HCT116 (cell line): ENCODE results near the gene ZMYND10. TPM values are rescaled to one million over a fixed set of nuclear protein-coding genes. Genes with fewer than 3 reads are reported as not detected.

ENCODE experiments used
- ATAC-seq: fragments of 200-7000 bp; cut with Tn5 transposase; 2 replicates; pipeline ENCODE4 v1.9.1; 2020; ENCODE audit warnings: mild to moderate bottlenecking, moderate library complexity
- BruUV-seq: library from RNA; stranded (reverse); fragments of 400-500 nt; replicated peaks from 2 replicates; lab custom pipeline; 2021; lab: Mats Ljungman, UMichigan
- CTCF ChIA-PET: fragments of 300-600 bp; sonication (Branson Sonifier 250); formaldehyde crosslinking; loops from one replicate; lab custom pipeline; 2021; ENCODE audit warnings: antibody characterized with exemption; lab: Charles Lee
- POLR2A ChIA-PET: fragments of 300-600, 350-600 bp; sonication (Branson Sonifier 250); formaldehyde crosslinking; loops from one replicate; lab custom pipeline; 2021; ENCODE audit warnings: antibody characterized with exemption; lab: Charles Lee
- RAD21 ChIA-PET, 2 experiments: fragments of 300-600 bp; sonication (Branson Sonifier 250); formaldehyde crosslinking; loops; one replicate each; lab custom pipeline; 2023; ENCODE audit warnings: low total read pairs in 2 of 2; ENCODE audit not compliant: uncharacterized antibody in 2 of 2, unreplicated experiment in 2 of 2, low non-redundant PET in 1 of 2; lab: Charles Lee
- DNase-seq: peaks from one replicate; pipeline ENCODE4 v3.0.0-alpha.2; 2010; ENCODE audit warnings: low read depth, low spot score
- H2AFZ ChIP-seq: fragments of 200-600 bp; shearing (Covaris generic), sonication (generic); 2 replicates; pipeline ENCODE4 v1.6.1; 2017; ENCODE audit warnings: low read depth, mixed run types, mixed read lengths, antibody characterized with exemption, low read length; ENCODE audit not compliant: poor library complexity, severe bottlenecking
- H3K27ac ChIP-seq: 2 replicates; pipeline ENCODE4 v1.5.1; 2012; ENCODE audit warnings: low read depth, low read length
- H3K27me3 ChIP-seq: fragments of 200-600 bp; sonication (generic); 2 replicates; pipeline ENCODE4 v1.6.1; 2016; ENCODE audit warnings: mixed run types, low read length, mixed read lengths; ENCODE audit not compliant: insufficient read depth
- H3K36me3 ChIP-seq, 2 experiments: fragments of 200-500 bp in 1 of 2; fragments of 200-600 bp in 1 of 2; sonication (Bioruptor generic) in 1 of 2; sonication (generic) in 1 of 2; 2 replicates each; pipeline versions ENCODE4 v1.5.1 to v1.6.1; 2014 to 2016; ENCODE audit warnings: low read length in 2 of 2, inconsistent platforms in 1 of 2, mixed read lengths in 1 of 2, mixed run types in 1 of 2; ENCODE audit not compliant: insufficient read depth in 2 of 2, control insufficient read depth in 1 of 2
- H3K4me1 ChIP-seq, 2 experiments: fragments of 200-600 bp in 1 of 2; sonication (generic) in 1 of 2; 2 replicates each; pipeline versions ENCODE4 v1.5.1 to v1.6.1; 2012 to 2017; ENCODE audit warnings: low read length in 2 of 2, inconsistent platforms in 1 of 2, mild to moderate bottlenecking in 1 of 2, mixed read lengths in 1 of 2, mixed run types in 1 of 2, moderate library complexity in 1 of 2; ENCODE audit not compliant: insufficient read depth in 2 of 2, control insufficient read depth in 1 of 2
- H3K4me2 ChIP-seq: fragments of 200-600 bp; sonication (generic); 2 replicates; pipeline ENCODE4 v1.6.1; 2017; ENCODE audit warnings: mixed run types, low read length, mixed read lengths
- H3K4me3 ChIP-seq, 2 experiments: fragments of 200-600 bp in 1 of 2; sonication (generic) in 1 of 2; replicated peaks in 1 of 2; 2 replicates each; pipeline ENCODE4 v1.5.1; 2011 to 2016; ENCODE audit warnings: low read length in 2 of 2, control low read depth in 1 of 2, low read depth in 1 of 2, mild to moderate bottlenecking in 1 of 2, mixed read lengths in 1 of 2, mixed run types in 1 of 2
- H3K79me2 ChIP-seq: fragments of 200-600 bp; sonication (generic); 2 replicates; pipeline ENCODE4 v1.6.1; 2017; ENCODE audit warnings: mild to moderate bottlenecking, mixed run types, low read length, moderate library complexity, mixed read lengths; ENCODE audit not compliant: insufficient read depth
- H3K9ac ChIP-seq: fragments of 200-600 bp; sonication (generic); 2 replicates; pipeline ENCODE4 v1.6.1; 2016; ENCODE audit warnings: low read length, mixed read lengths
- H3K9me2 ChIP-seq: fragments of 200-600 bp; sonication (generic), shearing (Covaris generic); 2 replicates; pipeline ENCODE4 v1.6.1; 2017; ENCODE audit warnings: mixed run types, mild to moderate bottlenecking, moderate library complexity; ENCODE audit not compliant: insufficient read depth
- H3K9me3 ChIP-seq, 2 experiments: fragments of 200-500 bp in 1 of 2; fragments of 200-600 bp in 1 of 2; sonication (Bioruptor generic) in 1 of 2; sonication (generic) in 1 of 2; 2 replicates each; pipeline ENCODE4 v1.6.1; 2014 to 2017; ENCODE audit warnings: low read length in 2 of 2, mixed read lengths in 2 of 2, inconsistent platforms in 1 of 2, low read depth in 1 of 2, mild to moderate bottlenecking in 1 of 2, mixed run types in 1 of 2, moderate library complexity in 1 of 2; ENCODE audit not compliant: control insufficient read depth in 1 of 2, insufficient read depth in 1 of 2
- H4K20me1 ChIP-seq: fragments of 200-600 bp; sonication (generic), shearing (Covaris generic); 2 replicates; pipeline ENCODE4 v1.6.1; 2017; ENCODE audit warnings: mixed run types, mild to moderate bottlenecking, moderate library complexity; ENCODE audit not compliant: insufficient read depth
- ATF3 ChIP-seq: IDR thresholded peaks from 2 replicates; pipeline ENCODE4 v1.6.1; 2012
- CTCF ChIP-seq, 3 experiments: fragments of 200-600 bp in 1 of 3; sonication (generic) in 1 of 3; IDR thresholded peaks in 2 of 3; conservative IDR thresholded peaks in 1 of 3; 2 replicates each; pipeline ENCODE4 v1.5.1; 2012 to 2017; ENCODE audit warnings: low read depth in 2 of 3, low read length in 2 of 3, antibody characterized with exemption in 1 of 3, borderline replicate concordance in 1 of 3, control low read depth in 1 of 3, mild to moderate bottlenecking in 1 of 3, mixed read lengths in 1 of 3, mixed run types in 1 of 3, moderate library complexity in 1 of 3; ENCODE audit not compliant: insufficient read depth in 1 of 3
- EGR1 ChIP-seq: IDR thresholded peaks from 2 replicates; pipeline ENCODE4 v1.6.1; 2012; ENCODE audit warnings: low read depth
- ELF1 ChIP-seq: IDR thresholded peaks from 2 replicates; pipeline ENCODE4 v1.6.1; 2012; ENCODE audit warnings: low read depth, borderline replicate concordance
- EZH2phosphoT487 ChIP-seq: fragments of 200-600 bp; IDR thresholded peaks from 2 replicates; pipeline ENCODE4 v1.6.1; 2018; ENCODE audit warnings: antibody characterized with exemption, borderline replicate concordance
- POLR2A ChIP-seq: IDR thresholded peaks from 2 replicates; pipeline ENCODE4 v1.7.0; 2011; ENCODE audit warnings: borderline replicate concordance; ENCODE audit not compliant: insufficient read depth, insufficient read length; ENCODE audit errors: extremely low read depth
- POLR2AphosphoS5 ChIP-seq: IDR thresholded peaks from 2 replicates; pipeline ENCODE4 v1.6.1; 2011; ENCODE audit warnings: mild to moderate bottlenecking, low read depth, low read length, moderate library complexity
- RAD21 ChIP-seq: IDR thresholded peaks from 2 replicates; pipeline ENCODE4 v1.6.1; 2012; ENCODE audit warnings: low read depth, mild to moderate bottlenecking
- REST ChIP-seq: IDR thresholded peaks from 2 replicates; pipeline ENCODE4 v1.6.1; 2012; ENCODE audit warnings: low read depth
- SIN3A ChIP-seq: IDR thresholded peaks from 2 replicates; pipeline ENCODE4 v1.6.1; 2012; ENCODE audit warnings: low read depth
- SP1 ChIP-seq: IDR thresholded peaks from 2 replicates; pipeline ENCODE4 v1.6.1; 2012; ENCODE audit warnings: low read depth
- SRF ChIP-seq: IDR thresholded peaks from 2 replicates; pipeline ENCODE4 v1.6.1; 2012; ENCODE audit warnings: low read depth
- TCF7L2 ChIP-seq: IDR thresholded peaks from 2 replicates; pipeline ENCODE4 v1.7.0; 2011; ENCODE audit warnings: borderline replicate concordance, inconsistent platforms; ENCODE audit not compliant: insufficient read depth, insufficient read length; ENCODE audit errors: extremely low read depth
- YY1 ChIP-seq: IDR thresholded peaks from 2 replicates; pipeline ENCODE4 v1.6.1; 2011; ENCODE audit warnings: low read length, low read depth, moderate library complexity, mild to moderate bottlenecking; ENCODE audit not compliant: insufficient replicate concordance; ENCODE audit errors: extremely low read depth
- ZBTB33 ChIP-seq: IDR thresholded peaks from 2 replicates; pipeline ENCODE4 v1.6.1; 2011; ENCODE audit warnings: mild to moderate bottlenecking, low read length, moderate library complexity; ENCODE audit not compliant: insufficient replicate concordance; ENCODE audit errors: extremely low read depth
- ZFX ChIP-seq: fragments of 450-650 bp; IDR thresholded peaks from 2 replicates; pipeline ENCODE4 v1.6.1; 2017
- ZNF274 ChIP-seq: fragments of 200-500 bp; sonication (Bioruptor generic); IDR thresholded peaks from 2 replicates; pipeline ENCODE4 v1.6.1; 2014; ENCODE audit warnings: mild to moderate bottlenecking, low read depth, low read length, inconsistent platforms
- intact Hi-C: fragments of 100-400 bp; cut with micrococcal nuclease; formaldehyde crosslinking; loops from 2 replicates; pipeline ENCODE4 v1.10.0; 2022
- total RNA-seq: library from RNA; stranded (reverse); gene quantifications from one replicate; pipeline ENCODE4 v1.2.1, GENCODE V29; 2021; ENCODE audit not compliant: unreplicated experiment

The ZMYND10 gene
- total RNA-seq, 1 experiment from 2014 or later, result 3.3 TPM

- ATAC-seq (peak; percentile 66), DNase-seq (peak; percentile 84)
- ChIA-PET RAD21 (interaction anchor here (0.7 to 1.7 kb wide), 3 partner anchors 22 to 61 kb away, joined by 4 to 5 read pairs (median 4); partner anchors contain the start of genes HYAL3 (in 1 of the 2), IFRD2 (in 1 of the 2) and NAA80 (in 1 of the 2)), CTCF (interaction anchor here (0.6 to 1.4 kb wide), 12 partner anchors 15 to 1291 kb away, joined by 3 to 11 read pairs (median 4); partner anchors contain the start of genes HYAL1, HYAL3, IFRD2 and NAA80), POLR2A (interaction anchor here (0.6 to 1.9 kb wide), 4 partner anchors 22 to 1108 kb away, joined by 3 to 4 read pairs (median 4); partner anchors contain the start of genes HYAL3, IFRD2 and NAA80)
- no peak overlapping the region for H2AFZ ChIP-seq
- H3K9me3 ChIP-seq, result no peaks in the 10 kb centered on the region
- H3K9ac ChIP-seq, result peak overlapping the region; percentile 88
- peak overlapping the region; percentile 92 for H3K4me2 ChIP-seq
- H3K79me2 ChIP-seq, result peaks cover 48% of the 10 kb centered on the region
- H3K27me3 ChIP-seq, result no peaks in the 10 kb centered on the region
- BruUV-seq, result no TSS peak
- no peaks in the 10 kb centered on the region for H4K20me1 ChIP-seq
- peak overlapping the region; percentile 93 for H3K27ac ChIP-seq
- H3K36me3 ChIP-seq, result peaks cover 9 to 29% of the 10 kb centered on the region in 2 experiments; a peak in 2 of 4 replicates
- no peaks in the 10 kb centered on the region for H3K9me2 ChIP-seq
- intact Hi-C loops, result no loop called here
- H3K4me1 ChIP-seq, result peaks cover 49 to 76% of the 10 kb centered on the region in 2 experiments
- peak overlapping the region; percentile 64 to 92 for H3K4me3 ChIP-seq
- TF ChIP-seq TCF7L2 (peak; percentile 64), CTCF (IDR thresholded peaks at IDR 0.05 in 2 of 3, conservative IDR thresholded peaks at IDR 0.05 in 1 of 3; ENCODE audit: borderline replicate concordance in 1 of 3, insufficient read depth in 1 of 3, low read depth in 2 of 3, low read length in 2 of 3) (peak in 2 of 3 experiments; percentile 70 to 71; a peak in 4 of 6 replicates), ELF1 (no peak), YY1 (no peak), SP1 (no peak), SIN3A (no peak), POLR2A (peak; percentile 79), ZBTB33 (no peak), ZNF274 (no peak), POLR2AphosphoS5 (peak; percentile 80), EGR1 (no peak), ZFX (peak; percentile 78), RAD21 (no peak), ATF3 (no peak), EZH2phosphoT487 (no peak), REST (no peak), SRF (no peak)
Observed at GRCh38 chr3:50321336-50322114, 24.0 kb downstream of the ZMYND10 start.
